HK-2 (cell line): Measurements from ENCODE around the gene CDA.

Experiments used
- DNase-seq: peaks from one replicate; pipeline ENCODE4 v3.0.0-alpha.2; 2018; ENCODE audit not compliant: unreplicated experiment

The CDA gene

GRCh38 chr1:20588634-20589225, at the start of gene CDA:
Gene CDA, plus strand, starts transcription at chr1:20589097. Its CDS starts 33 bp downstream, at chr1:20589130.
- no peak for DNase-seq

GRCh38 chr1:20540281-20540680, 48.6 kb upstream of the CDA start:
- DNase-seq = no peak

DNA sequence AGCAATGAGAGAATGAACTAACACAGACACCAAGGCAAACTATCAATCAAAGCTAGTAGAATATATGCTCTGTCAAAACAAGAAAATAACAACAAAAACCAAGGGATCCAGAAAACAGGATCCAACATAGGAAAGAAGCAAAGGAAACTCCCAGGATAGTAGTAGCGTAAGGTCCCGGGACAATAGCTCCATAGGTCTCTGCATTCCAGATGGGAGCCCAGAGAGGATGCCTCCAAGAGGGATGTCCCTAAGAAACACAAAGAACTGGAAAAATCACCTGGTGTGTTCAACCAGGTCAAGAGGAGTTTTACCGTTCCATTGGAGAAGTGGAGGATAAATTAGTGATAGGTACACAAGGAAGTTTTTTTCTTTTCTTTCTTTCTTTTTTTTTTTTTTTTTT, 42.3 kb upstream of the CDA start:
- DNase-seq = no peak

DNA sequence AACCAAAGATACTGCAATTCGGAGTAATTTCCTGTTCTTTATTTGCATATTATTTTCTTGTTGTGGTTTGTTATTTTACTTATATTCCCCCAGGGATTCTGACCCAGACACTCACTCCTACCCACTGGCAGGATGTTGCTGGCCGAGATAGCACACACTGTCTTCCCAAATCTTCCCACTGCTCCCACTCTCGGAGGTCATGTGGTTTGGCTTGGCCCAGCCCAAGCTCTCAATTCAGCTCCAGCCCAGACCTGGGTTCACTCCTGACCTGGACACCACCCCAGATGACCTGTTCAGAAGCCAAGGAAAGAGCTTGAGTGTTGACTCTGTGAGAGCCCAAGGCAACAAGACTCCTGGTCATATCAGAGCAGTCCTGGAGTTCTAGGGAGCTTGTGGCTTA, 37.7 kb upstream of the CDA start:
- DNase-seq = no peak

DNA sequence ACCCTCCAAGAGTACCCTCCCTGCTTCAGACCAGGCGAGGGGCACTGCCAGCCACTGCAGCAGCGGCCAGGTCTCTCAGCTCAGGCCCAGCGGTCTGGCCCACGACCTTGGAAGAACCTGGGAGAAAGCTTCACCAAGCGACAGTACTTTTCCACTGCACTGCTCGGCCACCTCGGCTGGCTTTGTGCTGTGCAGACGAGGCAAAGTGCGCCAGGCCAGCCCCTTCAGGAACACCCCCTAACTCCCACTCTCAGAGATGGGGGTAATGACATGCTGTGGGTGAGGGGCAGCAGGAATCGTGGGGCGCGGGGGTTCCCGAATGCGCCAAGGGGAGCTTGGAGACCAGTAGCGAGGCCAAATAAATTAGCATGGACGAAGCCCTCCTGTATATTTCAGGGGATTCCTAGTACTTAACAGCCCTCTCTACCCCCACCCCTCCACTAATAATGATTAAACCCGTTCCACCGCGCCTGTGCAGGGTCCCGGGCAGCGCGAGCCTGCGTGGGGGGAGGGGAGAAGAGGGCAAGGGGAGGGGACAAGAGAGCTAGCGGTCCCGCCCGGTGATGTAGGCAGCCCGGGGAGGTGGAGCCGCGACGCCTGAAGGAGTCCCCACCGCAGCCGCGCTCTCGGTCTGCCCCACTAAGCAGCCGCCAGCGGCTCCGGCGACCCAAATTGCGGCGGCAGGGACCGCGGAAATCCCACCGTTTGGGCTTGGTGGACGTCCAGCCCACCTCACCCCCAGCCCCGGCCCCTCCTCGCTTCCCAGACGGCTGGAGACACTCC, 36.8 kb upstream of the CDA start, which contains the start of gene FAM43B:
TSS of gene FAM43B (plus strand) at position 629 of the 783 bp plus-strand sequence. CDS start 401 bp downstream, outside the sequence.
- DNase-seq = no peak

DNA sequence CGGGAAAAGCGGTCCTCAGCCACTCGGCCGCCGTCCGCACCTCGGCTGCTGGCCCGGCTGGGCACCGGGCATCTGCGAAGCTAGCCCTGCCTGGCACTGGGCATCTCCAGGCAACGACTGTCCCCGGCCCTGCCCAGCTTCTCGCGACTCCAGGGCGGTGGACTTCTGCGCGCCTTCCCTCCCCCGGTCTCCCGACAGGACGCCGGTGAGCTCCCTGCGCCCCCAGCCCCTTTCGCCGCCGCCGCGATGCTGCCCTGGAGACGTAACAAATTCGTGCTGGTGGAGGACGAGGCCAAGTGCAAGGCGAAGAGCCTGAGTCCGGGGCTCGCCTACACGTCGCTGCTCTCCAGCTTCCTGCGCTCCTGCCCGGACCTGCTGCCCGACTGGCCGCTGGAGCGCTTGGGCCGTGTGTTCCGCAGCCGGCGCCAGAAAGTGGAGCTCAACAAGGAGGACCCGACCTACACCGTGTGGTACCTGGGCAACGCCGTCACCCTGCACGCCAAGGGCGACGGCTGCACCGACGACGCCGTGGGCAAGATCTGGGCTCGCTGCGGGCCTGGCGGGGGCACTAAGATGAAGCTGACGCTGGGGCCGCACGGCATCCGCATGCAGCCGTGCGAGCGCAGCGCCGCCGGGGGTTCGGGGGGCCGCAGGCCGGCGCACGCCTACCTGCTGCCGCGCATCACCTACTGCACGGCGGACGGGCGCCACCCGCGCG, 36.0 kb upstream of the CDA start:
- DNase-seq = no peak

- no peak for DNase-seq
Measured at GRCh38 chr1:20555025-20555757, 33.7 kb upstream of the CDA start.

- no peak for DNase-seq
Measured at GRCh38 chr1:20555758-20556120, 33.2 kb upstream of the CDA start.

DNA sequence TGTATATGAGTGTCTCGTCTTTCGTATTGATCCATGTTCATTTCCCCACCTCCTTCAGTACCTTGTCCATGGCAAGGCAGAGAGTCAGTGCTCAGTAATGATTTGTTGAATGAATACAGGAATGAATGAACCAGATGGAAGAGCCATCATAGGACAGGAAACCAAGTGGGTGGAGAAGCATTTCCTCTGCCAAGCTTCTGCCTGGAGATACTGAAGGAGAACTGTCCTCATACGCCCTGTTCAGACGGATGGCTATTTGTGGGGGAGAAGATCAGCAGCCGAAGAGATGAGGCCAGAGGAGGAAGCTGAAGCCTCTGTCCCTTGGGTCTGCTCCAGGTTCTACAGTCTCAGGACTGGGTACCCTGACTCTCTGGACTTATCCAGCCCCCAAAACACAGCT, 30.7 kb upstream of the CDA start:
- no peak for DNase-seq

DNA sequence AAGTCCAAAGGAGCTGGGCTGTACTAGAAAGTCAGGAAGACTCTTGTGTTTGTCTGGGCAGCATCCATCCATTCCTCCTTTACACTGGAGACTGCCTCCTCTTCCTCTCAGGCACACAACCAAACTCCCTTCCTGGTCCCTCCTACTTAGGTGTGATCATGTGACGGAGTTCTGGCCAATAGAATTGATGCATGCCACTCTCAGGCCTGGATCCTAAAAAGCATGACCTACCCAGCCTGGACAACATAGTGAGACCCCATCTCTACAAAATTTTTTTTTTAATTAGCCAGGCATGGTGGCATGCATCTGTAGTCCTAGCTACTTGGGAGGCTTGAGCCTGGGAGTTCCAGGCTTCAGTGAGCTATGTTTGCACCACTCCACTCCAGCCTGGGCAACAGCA, 27.9 kb upstream of the CDA start:
- DNase-seq = no peak

- no peak for DNase-seq
Measured at GRCh38 chr1:20565234-20565633, 23.7 kb upstream of the CDA start.

DNA sequence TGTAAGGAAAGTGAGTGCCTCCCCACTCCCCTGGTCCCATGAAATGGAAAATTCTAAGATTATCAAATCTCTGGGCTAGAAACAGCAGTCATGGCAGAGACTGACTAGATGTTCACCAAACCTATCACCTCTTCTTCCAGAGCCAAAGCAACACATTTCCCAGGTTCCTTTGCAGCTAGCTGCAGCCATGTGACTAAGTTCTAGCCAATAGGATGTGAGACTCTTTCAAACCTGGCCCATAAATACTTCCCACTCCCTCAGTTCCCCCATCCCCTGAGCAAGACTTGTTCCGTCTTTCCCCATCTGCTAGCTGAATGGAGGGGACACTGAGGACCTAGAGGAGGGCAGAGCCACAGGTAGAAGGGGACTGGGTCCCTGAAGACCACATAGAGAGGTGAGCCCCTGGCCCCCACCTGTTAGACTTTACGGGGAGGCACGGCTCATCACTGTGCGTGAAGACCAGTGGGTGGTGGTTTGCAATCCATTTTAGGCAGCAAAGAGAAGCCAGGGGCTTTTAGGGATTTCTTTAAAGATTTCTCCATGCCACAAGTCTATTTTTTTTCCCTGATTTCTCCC, 19.3 kb upstream of the CDA start:
- DNase-seq = no peak

GRCh38 chr1:20571427-20571826, 17.5 kb upstream of the CDA start:
- no peak for DNase-seq

GRCh38 chr1:20573987-20574386, 14.9 kb upstream of the CDA start:
- no peak for DNase-seq

- DNase-seq = peak; percentile 95
Measured at GRCh38 chr1:20574686-20575540, 14.0 kb upstream of the CDA start.

GRCh38 chr1:20575541-20576336, 13.2 kb upstream of the CDA start:
- DNase-seq = no peak

GRCh38 chr1:20578062-20578461, 10.8 kb upstream of the CDA start:
- DNase-seq = no peak

DNA sequence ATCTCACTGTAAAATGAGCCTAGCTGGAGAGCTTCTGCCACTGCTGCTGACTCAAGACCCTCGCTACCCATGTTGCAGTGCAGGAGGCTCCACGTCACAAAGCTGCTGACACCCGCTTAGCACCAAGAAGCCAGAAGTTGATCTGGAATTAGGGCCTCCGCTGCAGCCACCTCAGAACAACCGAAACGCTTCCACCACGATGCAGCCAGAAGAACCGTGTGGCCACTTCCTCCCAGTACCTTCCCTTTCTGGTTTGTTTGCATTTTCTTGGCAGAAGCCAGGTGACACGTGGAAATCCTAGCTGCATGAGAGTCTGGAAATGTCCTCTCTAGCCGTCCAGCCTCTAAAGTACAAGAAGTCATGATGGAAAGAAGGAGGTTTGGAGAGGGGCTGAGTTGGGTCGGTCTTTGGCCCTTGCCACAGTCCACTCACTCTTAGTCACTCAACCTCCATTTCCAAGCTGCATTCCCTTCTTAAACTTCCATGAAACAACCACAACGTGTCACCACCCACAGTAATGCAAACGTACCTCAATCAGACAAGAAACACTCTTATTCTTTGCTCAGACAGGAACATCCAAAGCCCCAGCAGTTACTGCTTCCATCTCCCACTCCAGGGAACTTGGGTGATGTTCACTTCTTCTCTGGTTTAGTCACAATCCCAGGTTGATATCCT, 10.0 kb upstream of the CDA start:
- no peak for DNase-seq

GRCh38 chr1:20584890-20585289, 4.0 kb upstream of the CDA start:
- DNase-seq = peak; percentile 16
